Activated CD8-positive, alpha-beta memory T cell treated with anti-CD3 and anti-CD28 coated beads for 1 hour (primary cell): ENCODE results near the gene CCL8.
"Not testable (repeated sequence)": the region's sequence is repeated elsewhere in the genome, so short reads cannot be mapped to it uniquely, and the experiment has no call there.

Experiments used
- DNase-seq, 2 donors: peaks; one replicate each; pipeline ENCODE4 v3.0.0-alpha.2; 2020; ENCODE audit warnings: low read depth in 1 of 2; ENCODE audit errors: extremely low read depth in 1 of 2

The CCL8 gene

DNA sequence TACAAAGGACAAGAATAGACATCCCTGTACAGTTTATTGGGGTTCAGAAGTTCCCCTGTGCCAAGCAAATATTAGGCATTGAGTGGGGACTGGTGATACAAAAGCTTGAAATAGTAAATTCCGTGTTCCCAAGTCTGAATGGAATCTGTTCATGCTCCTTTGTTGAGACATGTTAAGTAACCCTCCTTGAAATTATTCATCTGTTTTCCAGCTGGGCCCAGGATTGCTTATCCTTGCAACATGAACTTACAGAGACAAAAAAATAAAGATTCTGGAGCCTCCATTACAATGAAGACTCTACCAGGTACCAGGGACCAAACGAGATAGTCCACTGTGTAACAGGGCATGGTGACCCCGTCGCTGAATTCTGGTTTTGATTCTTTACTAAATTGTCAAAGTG lies 6.1 kb upstream of the CCL8 start:
- no peak for DNase-seq

DNA sequence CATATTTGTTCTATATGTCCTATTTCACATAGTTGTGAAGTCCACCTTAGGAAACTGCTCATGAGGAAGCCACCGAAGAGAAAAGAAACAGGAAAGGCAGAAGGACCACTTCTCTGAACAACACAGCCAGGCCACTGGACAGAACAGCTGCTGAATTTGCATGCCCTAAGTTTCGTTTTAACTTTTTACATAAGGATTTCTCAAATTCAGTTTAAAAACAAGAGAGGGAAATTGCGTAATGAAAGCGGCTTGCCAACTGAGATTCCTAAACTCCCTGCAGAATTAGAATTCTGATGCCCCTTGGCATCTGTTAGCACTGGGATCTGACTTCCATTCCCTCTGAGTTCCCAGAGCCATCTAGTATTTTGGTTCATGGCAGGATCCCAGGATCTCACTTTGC lies 5.0 kb upstream of the CCL8 start:
- DNase-seq: no peak

DNA sequence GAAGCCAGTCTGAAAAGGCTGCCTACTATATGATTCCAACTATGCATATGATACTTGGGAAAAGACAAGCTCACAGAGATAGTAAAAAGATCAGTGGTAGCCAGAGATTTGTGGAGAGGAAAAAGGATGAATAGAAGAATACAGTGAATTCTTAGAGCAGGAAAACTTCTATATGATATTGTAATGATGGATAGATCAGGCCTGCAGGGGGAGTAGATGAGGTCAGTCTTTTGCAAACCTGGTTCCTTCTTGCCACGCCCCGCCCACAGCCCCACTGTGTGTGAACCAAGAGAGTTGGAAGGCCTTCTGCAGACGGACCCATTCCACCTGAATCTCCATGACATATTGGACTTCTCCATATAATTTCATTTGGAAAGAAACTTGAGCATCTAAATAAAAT lies 761 bp upstream of the CCL8 start:
- no peak for DNase-seq

DNA sequence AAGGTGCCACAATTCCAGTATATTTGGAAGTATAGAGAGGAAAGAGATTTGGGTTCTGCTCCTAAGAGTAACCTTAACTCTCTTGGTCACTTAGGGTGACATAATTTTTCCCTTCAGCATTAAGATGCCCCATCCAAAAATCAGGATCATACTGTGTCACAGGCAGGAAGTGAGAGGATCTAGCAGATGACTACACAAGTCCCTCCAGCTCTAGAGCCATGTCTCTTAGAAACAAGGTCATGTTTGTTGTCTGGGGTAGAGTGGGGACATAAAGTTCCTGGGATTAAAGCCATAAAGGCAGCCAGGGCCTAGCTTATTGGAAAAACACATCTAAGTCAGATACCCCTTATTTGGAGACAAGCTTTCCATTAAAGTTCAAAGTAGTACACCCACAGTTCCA lies 2.7 kb downstream of the CCL8 start:
- DNase-seq: no peak

DNA sequence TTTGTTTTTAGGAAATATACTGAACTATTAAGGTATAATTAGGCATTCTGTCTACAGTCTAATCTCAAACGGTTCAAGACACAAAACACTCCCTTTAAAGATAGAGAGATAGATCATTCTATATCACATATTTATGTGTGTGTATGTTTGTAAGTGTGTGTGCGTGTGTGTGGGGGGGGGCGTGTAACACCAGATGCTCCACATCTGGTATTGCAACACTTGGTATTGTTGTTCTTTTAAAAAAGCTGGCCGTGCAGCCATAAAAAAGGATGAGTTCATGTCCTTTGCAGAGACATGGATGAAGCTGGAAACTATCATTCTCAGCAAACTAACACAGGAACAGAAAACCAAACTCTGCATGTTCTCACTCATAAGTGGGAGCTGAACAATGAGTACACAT lies 8.3 kb downstream of the CCL8 start:
- not testable (repeated sequence) for DNase-seq

DNA sequence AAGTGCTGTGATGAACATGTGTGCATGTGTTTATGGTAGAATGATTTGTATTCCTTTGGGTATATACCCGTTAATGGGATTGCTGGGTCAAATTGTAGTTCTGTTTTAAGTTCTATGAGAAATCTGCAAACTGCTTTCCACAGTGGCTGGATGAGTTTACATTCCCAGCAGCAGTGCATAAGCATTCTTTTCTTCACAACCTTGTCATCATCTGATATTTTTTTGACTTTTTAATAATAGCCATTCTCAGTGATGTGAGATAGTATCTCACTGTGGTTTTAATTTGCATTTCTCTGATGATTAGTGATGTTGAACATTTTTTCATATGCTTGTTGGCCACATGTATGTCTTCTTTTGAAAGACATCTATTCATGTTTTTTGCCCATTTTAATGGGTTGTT lies 18.5 kb downstream of the CCL8 start:
- DNase-seq: no peak

DNA sequence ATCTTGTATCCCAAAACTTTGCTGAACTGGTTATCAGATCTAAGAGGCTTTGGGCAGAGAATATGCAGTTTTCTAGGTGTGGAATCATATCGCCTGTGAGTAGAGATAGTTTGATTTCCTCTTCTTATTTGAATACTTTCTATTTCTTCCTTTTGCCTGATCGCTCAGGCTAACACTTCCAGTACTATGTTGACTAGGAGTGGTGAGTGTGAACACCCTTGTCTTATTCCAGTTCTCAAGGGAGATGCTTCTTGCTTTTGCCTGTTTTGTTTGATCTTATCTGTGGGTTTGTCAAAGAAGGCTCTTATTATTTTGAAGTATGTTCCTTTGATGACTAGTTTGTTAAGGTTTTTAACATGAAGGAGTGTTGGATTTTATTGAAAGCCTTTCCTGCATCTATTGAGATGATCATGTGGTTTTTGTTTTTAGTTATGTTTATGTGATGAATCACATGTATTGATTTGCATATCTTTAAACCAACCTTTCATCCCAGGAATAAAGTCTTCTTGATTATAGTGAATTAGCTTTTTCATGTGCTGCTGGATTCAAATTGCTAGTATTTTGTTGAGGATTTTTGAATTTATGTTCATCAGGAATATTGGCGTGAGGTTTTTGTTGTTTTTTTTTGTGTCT lies 20.0 kb downstream of the CCL8 start:
- DNase-seq: no peak

DNA sequence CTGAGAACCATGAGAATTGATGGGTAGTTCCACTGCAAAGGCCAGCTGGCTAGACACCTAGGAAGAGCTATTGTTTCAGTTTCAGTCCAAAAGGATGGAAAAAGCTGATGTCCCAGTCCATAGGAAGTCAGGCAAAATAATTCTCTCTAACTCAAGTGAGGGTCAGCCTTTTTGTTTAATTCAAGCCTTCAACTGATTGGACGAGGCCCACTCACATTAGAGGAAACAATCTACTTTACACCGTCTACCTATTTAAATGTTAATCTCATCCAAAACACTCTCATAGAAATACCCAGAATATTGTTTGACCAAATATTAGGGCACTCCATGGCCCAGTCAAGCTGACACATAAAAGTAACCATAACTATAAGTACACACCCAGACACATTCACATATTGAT lies 22.7 kb downstream of the CCL8 start:
- DNase-seq: no peak

DNA sequence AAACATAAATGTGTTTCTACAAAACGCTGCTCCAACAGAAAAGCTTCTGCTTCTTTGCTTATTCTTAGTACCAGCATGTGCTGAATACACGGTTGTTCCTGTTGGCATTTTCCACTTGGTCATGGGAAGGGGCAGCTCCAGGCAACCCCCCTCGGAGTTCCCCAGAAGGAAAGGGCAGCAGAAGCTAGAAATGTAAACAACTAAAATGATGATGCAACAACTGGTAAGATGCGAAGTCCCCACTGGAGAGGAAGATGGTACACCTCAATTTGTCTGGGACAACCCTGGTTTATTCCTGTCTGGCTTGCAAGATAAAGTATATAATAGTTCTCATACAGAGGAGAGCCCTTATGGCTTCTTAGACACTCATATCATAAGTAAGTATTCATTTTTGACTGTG lies 27.8 kb downstream of the CCL8 start:
- DNase-seq: no peak

DNA sequence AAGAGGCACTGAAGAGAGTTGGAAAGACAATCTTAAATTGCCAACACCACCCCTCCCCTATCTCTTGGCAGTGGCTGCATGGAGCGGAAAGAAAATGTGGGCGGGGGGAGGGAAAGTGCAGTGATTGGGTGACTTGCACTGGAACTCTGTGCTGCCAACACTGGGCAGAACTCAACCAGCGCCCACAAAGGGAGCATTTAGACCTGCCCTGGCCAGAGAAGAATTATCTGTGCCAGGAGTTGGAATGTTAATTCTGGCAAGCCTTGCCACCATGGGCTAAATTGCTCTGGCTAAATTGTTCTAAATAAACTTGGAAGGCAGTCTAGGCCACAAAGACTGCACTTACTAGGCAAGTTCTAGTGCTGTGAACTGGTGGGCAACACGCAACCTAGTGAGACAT lies 30.5 kb downstream of the CCL8 start:
- DNase-seq: no peak

DNA sequence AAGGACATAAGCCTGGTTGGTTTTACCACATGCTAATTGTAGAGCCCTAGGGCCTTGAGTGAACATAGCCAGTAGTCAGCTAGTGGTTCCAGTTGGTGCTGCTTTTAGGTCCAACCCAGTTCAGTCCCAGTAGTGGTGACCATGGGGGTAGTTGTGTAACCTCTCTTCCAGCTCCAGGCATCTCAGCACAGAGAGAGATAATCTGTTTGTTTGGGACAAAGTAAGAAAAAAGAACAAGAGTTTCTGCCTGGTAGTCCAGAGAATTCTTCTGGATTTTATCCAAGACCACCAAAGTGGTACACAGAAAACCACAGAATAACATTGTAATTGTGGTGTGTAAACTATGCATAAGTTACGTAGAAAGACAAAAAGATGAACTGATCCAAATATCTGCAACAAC lies 31.9 kb downstream of the CCL8 start:
- no peak for DNase-seq

DNA sequence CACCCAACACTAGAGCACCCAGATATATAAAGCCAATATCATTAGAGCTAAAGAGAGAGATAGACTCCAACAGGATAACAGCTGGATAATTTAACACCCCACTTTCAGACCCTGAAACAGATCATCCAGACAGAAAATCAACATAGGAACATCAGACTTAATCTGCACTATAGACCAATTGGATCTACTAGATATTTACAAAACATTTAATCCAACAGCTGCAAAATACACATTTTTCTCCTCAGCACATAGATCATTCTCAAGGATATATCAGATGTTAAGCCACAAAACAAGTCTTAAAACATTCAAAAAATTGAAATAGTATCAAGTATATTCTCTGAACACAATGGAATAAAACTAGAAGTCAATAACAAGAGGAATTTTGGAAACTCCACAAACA lies 33.0 kb downstream of the CCL8 start:
- DNase-seq: no peak

DNA sequence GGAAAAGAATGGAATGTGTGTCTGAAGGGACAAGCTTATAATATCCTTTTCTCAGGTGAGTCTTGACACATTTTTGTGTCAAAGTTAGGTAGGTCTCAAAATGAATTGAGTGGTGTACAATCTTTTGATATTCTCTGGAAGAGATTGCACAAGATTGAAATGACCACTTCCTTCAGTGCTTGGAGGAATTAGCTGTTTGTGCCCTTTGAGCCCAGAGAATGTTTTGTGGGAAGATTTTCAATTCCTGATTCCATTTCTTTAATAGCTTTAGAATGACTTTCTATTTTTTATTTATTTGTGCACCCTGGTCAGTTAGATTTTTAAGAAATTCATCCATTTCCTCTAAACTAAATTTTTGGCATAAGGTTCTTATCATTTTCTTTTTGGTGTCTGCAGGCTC lies 35.4 kb downstream of the CCL8 start:
- DNase-seq: no peak

DNA sequence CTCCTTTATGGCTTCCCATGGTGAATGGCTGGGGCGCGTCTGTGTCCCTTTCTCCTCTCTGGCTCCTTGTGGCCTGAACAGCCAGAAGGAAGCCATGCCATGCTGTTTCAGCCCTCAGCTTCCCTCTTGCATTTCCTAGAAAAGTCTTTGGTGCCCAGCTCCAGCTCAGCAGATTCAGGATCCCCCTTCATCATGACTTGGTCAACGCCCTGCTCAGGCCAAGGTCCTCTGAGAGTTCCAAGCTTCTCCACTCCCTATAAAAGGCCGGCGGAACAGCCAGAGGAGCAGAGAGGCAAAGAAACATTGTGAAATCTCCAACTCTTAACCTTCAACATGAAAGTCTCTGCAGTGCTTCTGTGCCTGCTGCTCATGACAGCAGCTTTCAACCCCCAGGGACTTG lies 37.0 kb downstream of the CCL8 start, which contains the start of gene CCL13:
CCL13 (plus strand) TSS at position 287 of the 400 bp plus-strand sequence; CDS start at position 334, 47 bp downstream.
- DNase-seq: no peak

DNA sequence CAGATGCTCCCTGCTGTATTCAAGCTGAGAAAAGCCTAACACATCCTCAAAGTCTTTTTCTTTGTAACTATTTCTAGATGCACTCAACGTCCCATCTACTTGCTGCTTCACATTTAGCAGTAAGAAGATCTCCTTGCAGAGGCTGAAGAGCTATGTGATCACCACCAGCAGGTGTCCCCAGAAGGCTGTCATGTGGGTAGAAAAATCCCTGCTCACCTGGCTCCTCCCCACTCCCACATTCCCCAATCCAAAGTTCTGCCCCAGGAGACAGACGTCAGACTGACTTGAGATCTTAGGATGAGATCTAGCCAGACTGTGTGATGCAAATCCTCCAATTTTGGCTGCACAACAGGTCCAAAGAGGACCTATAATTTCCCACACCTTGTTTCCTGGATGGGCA lies 38.2 kb downstream of the CCL8 start:
- no peak for DNase-seq

DNA sequence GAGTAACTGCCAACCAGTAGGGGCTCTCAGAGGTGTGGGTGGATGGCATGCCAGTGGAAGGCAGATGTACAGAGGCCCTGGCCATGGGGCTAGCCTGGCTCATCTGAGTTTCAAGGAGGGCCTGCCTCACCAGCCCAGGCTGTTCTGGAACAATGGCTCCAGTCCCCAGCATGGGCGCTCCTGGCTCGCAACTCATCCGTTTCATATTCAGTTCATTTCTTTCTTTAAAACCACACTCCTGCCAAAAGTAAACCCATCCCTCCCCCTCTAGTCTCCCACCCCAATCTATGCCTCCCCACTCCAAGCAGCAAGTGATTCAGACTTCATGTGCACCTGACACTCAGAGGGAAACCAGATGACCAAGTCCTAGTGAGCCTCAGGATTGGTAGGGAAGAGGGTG lies 39.4 kb downstream of the CCL8 start:
- no peak for DNase-seq

DNA sequence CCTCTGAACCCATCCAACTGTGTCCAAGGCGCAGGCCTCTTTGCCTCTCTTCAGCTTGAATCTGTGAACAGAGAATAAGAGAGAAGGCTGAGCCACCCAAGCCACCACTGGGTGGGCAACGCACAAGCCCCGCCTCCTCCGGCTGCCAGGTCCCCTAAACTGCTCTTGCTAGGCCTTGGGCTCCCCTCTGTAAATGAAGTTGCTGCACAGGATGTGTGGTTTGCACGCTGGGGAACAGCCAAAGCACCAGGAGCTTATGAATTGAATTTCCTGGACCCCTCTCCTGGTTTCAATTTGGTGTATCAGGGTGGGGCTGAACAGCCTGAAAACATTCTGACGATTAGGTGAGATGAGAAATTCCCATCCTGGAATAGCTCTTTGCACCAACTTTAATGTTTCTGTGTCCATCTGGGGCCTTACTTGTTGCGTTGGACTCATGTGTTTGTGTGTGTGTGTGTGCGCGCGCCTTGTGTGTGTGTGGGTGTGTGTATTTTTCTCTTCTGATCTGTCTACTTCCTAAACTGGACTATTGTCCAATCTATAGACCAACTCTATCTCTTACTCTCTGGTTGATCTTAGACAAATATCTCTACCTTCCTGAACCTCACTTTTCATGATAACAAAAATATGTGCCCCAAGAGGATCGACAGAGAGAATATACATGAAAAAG lies 41.5 kb downstream of the CCL8 start:
- no peak for DNase-seq

DNA sequence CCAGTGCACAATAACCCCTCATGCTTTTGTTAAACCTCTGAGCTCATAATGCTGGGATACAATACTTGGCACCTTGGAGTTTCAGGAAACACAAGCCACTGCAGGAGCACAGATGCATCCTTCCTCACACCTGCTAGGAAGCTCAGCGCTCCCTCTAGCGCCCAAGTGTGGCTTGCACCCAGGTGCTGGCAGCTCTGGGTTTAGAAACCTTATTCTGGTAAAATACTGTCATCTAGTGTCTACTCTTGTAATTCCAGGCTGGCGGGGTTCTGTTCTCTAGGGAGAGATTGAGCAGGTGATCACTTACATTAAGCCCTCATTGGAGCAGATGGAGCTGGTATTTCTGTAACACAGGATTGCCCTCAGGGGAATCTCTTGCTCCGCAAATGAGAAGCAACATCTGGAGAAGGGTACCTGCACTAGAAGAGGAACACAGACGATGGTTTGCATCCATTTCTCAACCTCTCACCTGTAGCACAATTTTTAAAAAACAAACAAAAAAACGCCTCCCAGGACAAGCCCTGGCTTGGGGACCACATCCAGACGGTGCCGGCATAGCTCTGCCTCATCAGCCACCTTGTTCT lies 42.3 kb downstream of the CCL8 start:
- peak; percentile 1 to 21 for DNase-seq

DNA sequence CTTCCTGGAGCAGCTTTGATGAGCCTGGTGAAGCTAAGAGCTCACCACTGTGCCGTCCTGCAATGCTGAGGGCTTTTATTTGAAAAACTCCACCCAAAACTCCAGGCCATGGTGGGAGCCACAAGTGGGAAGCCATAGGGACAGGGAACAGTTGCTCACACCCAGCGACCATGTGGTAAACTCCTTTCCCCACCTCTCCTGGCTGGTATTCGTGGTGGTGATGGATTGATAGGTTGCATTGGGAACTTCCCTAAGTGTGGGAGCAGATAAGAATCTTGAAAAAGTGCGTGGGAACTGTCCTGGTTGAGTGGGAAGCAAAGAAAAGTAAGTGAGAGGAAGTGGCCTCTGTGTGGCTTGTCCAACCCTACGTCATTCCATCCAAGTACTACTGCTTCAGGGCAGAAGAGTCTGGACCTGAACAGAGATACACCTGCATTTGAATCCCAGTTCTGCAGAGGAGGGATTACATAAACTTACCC lies 44.0 kb downstream of the CCL8 start, which contains the start of gene CCL1:
CCL1 (minus strand) TSS at position 51 of the 479 bp plus-strand sequence. CDS start 72 bp downstream, outside the sequence.
- DNase-seq: no peak

DNA sequence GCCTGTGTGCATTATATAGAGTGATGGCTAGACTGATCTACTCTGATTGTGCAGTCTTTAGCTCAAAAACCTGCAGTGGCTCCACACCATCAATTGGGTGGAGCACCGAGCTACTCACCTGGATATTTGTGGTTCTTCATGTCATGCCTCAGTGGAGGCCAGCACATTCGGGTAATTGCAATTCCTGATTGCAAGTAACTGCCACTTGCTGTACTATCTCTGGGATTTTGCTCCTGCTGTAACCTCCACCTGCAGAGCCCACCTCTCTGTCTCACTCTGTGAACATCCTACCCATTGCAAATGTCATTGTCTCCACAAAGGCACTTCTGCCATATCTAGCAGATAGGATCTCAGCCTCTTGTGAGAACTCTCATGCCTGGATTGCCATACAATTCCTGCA lies 45.5 kb downstream of the CCL8 start:
- no peak for DNase-seq

DNA sequence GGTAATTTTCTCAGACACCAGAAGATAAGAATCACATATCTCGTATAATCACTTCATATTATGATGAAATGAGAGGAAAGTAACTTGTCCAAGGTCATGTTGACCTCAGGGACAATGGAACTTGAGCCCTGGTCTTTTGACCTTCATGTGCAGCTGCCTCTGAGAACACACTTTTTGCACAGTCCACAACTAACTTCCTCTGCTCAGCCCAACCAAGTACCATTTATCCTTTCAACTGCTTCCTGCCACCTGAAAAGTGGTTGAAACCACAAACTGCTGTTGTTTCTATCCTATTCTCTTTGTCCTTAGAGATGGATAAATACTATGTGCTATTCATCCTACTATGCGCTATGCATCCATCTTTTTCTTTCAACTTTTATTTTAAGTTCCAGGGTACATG lies 46.1 kb downstream of the CCL8 start:
- no peak for DNase-seq

DNA sequence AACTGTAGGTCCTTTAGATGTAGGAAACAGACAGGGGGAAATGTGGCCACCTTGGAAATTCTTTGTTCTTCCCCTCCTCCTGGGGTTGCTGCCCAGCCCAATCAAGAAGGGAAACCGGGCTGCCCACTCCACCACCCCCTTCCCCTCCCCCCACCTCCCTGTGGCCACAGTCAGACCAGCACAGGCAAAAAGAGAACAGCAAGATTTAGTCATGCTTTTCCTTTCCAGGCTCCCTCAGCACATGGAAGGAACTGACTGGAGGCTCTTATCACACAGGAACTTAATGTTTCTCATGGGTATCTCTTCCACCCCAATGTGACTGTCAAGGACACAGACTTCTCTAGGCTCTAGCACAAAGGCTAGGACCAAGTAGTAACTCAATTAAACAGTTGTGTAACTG lies 46.8 kb downstream of the CCL8 start:
- DNase-seq: no peak
